Progenitor cell of endocrine pancreas (in vitro differentiated cells): ENCODE data around the gene SPEN. TPM values are rescaled to one million over a fixed set of nuclear protein-coding genes. Genes with fewer than 3 reads are reported as not detected.

Experiments used
- DNase-seq: peaks from one replicate; pipeline ENCODE4 v3.0.0; 2021; ENCODE audit warnings: low spot score; ENCODE audit not compliant: unreplicated experiment
- H3K27ac Mint-ChIP-seq: 2 replicates; pipeline ENCODE4 v1.8.0; 2021; ENCODE audit warnings: mild to moderate bottlenecking, moderate library complexity, mixed read lengths
- H3K27me3 Mint-ChIP-seq: 2 replicates; pipeline ENCODE4 v1.8.0; 2021; ENCODE audit warnings: mixed read lengths
- H3K36me3 Mint-ChIP-seq: 2 replicates; pipeline ENCODE4 v1.8.0; 2022; ENCODE audit warnings: mixed read lengths; ENCODE audit not compliant: insufficient read depth
- H3K4me1 Mint-ChIP-seq: 2 replicates; pipeline ENCODE4 v1.8.0; 2021; ENCODE audit warnings: low read depth, mixed read lengths
- H3K4me3 Mint-ChIP-seq: 2 replicates; pipeline ENCODE4 v1.8.0; 2021; ENCODE audit warnings: low read depth, mild to moderate bottlenecking, moderate library complexity, mixed read lengths
- H3K9me3 Mint-ChIP-seq: 2 replicates; pipeline ENCODE4 v1.8.0; 2021; ENCODE audit warnings: low read depth, mixed read lengths
- total RNA-seq: library from RNA; stranded (reverse); gene quantifications from 2 replicates; pipeline ENCODE4 v1.2.1, GENCODE V29; 2021
- TF ChIP-seq, protein P1 (sequence below): fragments of 200-600 bp; sonication (generic); IDR thresholded peaks from one replicate; pipeline ENCODE4 v1.5.0; 2021; ENCODE audit warnings: antibody characterized with exemption, mild to moderate bottlenecking; ENCODE audit not compliant: unreplicated experiment

Gene SPEN
- total RNA-seq, 1 donor from 2014 or later, result 55.8 TPM

DNA sequence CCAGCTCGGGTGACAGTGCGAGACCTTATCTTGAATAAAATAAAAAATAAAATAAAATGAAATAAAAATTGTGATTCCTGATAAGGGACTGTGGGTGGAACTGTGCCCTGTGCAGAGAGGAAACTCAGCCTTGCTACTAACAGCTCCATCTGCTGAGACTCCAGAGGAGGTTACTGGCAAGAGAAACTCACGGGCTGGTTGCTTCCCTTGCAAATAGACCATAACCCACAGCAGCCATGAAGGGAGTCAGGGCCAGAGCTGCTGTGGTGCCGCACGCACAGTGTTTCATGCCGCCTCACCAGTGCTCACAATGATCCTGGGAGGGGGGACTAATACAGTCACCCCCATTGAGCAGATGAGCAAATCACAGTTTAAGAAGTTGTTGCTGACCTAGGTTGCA, 114.7 kb downstream of the SPEN start:
- no peak for DNase-seq
- H3K4me1 Mint-ChIP-seq, result peaks cover 17% of the 10 kb centered on the region
- no peak overlapping the region for H3K27ac Mint-ChIP-seq
- no peaks in the 10 kb centered on the region for H3K27me3 Mint-ChIP-seq
- TF ChIP-seq, protein P1, sequence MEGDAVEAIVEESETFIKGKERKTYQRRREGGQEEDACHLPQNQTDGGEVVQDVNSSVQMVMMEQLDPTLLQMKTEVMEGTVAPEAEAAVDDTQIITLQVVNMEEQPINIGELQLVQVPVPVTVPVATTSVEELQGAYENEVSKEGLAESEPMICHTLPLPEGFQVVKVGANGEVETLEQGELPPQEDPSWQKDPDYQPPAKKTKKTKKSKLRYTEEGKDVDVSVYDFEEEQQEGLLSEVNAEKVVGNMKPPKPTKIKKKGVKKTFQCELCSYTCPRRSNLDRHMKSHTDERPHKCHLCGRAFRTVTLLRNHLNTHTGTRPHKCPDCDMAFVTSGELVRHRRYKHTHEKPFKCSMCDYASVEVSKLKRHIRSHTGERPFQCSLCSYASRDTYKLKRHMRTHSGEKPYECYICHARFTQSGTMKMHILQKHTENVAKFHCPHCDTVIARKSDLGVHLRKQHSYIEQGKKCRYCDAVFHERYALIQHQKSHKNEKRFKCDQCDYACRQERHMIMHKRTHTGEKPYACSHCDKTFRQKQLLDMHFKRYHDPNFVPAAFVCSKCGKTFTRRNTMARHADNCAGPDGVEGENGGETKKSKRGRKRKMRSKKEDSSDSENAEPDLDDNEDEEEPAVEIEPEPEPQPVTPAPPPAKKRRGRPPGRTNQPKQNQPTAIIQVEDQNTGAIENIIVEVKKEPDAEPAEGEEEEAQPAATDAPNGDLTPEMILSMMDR, result no peak
- peaks cover 9% of the 10 kb centered on the region for H3K36me3 Mint-ChIP-seq
- no peak overlapping the region for H3K4me3 Mint-ChIP-seq
- no peaks in the 10 kb centered on the region for H3K9me3 Mint-ChIP-seq

DNA sequence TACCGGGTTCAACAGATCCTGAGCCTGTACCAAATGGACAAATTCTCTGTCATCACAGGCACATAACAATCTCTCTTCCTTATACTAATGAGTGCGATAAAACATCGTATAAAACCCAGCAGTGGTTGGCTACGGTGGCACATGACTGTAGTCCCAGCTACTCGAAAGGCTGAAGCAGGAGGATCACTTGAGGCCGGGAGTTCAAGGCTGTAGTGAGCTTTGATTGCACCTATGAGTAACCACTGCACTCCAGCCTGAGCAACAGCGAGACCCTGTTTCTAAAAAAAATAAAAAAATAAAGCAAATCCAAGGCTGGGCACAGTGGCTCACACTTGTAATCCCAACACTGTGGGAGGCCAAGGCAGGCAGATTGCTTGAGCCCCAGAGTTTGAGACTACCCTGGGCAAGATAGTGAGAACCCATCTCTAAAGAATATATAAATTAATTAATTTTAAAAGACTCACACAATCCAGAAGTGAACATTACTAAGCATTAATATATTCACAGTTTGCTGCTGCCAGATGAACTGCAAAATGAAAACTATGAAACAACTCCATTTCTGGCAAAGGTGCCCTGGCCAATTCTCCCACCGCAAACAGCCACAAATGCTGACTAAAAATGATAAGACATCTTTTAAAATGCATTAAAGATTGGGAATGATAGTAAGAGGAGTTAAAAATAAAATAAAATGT, 115.3 kb downstream of the SPEN start:
- no peak for DNase-seq
- H3K27me3 Mint-ChIP-seq, result no peaks in the 10 kb centered on the region
- peaks cover 13% of the 10 kb centered on the region for H3K36me3 Mint-ChIP-seq
- no peak overlapping the region for H3K27ac Mint-ChIP-seq
- TF ChIP-seq, protein P1, result no peak
- peaks cover 14% of the 10 kb centered on the region for H3K4me1 Mint-ChIP-seq
- H3K4me3 Mint-ChIP-seq, result no peak overlapping the region
- no peaks in the 10 kb centered on the region for H3K9me3 Mint-ChIP-seq

DNA sequence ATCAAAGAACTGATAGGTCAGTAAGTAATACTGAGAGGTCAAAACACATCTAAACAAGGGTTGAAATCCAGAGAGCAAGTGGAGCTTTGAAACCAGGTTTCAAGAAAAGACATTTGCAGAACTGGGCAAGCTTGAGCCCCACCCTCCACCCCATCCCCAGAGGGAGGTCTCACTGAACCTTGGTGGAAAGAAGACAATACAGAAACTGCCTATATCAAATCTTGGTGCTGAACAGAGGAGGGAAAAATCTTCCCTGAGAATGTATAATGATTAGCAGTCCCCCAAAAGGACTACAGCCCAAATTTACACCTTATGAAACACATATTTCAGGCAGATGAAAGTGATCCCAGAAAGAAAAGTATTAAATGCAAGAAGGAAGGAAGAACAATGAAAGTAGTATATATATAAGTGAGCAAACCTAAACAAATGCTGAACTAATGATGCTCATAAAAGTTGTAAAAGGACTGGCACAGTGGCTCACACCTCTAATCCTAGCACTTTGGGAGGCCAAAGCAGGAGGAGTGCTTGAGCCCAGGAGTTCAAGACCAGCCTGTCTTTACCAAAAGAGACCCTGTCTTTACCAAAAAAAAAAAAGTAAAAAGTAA, 116.0 kb downstream of the SPEN start:
- TF ChIP-seq, protein P1, result no peak
- Mint-ChIP-seq H3K4me3 (no peak overlapping the region), H3K27ac (no peak overlapping the region), H3K9me3 (peaks cover 3% of the 10 kb centered on the region), H3K27me3 (no peaks in the 10 kb centered on the region), H3K4me1 (peaks cover 10% of the 10 kb centered on the region), H3K36me3 (peaks cover 18% of the 10 kb centered on the region)
- DNase-seq, result no peak

DNA sequence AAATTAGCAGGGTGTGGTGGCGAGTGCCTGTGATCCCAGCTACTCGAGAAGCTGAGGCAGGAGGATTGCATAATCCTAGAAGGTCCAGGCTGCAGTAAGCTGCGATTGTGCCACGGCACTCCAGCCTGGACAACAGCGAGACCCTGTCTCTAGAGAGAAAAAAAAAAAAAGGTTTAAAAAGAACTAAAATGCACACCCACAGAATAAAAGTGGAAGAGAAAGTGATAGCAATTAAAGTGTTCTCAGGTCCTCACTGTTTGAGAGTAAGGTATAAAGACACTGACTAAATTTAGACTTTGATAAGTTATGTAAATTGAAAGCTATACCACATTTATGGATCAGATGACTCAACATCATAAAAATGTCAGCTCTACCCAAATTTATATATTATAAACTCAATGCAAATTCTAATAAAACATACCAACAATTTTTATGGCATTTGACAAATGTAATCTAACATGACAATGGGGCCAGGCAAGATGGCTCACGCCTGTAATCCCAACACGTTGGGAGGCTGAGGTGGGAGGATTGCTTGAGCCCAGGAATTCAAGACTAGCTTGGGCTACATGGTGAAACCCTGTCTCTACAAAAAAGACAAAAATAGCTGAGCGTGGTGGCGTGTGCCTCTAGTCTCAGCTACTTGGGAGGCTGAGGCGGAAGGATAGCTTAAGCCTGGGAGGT, 116.6 kb downstream of the SPEN start:
- Mint-ChIP-seq H3K27ac (no peak overlapping the region), H3K36me3 (peaks cover 20% of the 10 kb centered on the region), H3K4me3 (no peak overlapping the region), H3K27me3 (no peaks in the 10 kb centered on the region), H3K9me3 (peaks cover 3% of the 10 kb centered on the region), H3K4me1 (peaks cover 7% of the 10 kb centered on the region)
- DNase-seq, result no peak
- TF ChIP-seq, protein P1, result no peak

DNA sequence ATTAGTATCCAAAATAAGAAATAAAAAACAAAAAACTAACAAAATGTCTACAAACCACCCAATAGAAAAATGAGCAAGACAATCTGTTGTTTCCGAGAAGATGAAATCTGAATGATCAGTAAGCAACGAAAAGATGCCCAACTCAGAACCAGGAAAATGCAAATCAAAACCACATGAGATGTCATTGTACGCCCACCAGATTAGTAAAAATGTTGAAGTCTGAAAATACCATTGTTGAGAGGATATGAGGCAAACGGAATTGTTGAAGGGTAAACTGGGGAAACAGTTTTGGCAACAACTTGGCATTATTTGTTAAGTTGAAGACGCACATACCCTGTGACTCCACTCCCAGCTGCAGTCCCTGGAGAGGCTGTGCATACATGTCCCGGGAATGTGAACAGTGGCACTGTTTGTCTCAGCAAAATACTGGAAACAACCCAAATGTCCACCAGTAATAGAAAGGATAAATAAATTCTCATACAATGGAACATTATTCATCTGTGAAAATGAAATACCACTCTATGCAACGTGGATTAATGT, 117.8 kb downstream of the SPEN start:
- H3K4me3 Mint-ChIP-seq, result no peak overlapping the region
- no peaks in the 10 kb centered on the region for H3K27me3 Mint-ChIP-seq
- H3K9me3 Mint-ChIP-seq, result peaks cover 10% of the 10 kb centered on the region
- H3K27ac Mint-ChIP-seq, result no peak overlapping the region
- TF ChIP-seq, protein P1, result no peak
- H3K36me3 Mint-ChIP-seq, result peaks cover 30% of the 10 kb centered on the region
- peaks cover 7% of the 10 kb centered on the region for H3K4me1 Mint-ChIP-seq
- no peak for DNase-seq
